ENCODE data around the gene OR10G4. TPM values are rescaled to one million over a fixed set of nuclear protein-coding genes. Genes with fewer than 3 reads are reported as not detected.
"Not testable (repeated sequence)": the region's sequence is repeated elsewhere in the genome, so short reads cannot be mapped to it uniquely, and the experiment has no call there.

Gene OR10G4
- total RNA-seq, 2 donors from 2014 or later = not detected

DNA sequence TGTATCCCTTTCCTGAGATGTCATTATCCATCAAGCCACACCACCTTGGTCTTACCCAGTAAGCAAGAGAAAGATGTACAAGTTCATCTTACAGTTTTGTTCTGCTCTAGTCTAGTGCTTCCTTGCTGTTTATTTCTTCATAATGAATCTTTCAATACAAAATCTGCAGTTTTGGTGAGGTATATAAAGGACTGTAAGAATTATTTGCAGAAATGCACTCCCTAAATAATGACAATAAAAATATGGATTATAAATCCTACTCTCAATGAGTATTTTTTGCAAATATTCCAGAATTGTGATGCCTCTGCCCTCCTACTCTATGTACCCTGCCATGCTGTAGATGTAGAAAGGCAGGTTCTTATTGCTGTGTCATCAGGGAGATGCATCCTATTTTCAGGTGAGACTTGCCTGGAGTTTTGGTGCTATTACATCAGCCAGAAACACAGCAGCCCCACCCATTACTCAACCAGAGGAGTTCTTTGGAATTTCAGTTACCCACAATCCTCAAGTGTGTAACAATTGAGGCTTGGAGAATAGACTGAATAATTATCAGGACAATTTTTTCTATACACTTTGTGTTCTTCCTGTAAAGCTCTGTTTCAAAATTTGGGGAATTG is 35.0 kb upstream of the OR10G4 start, which contains the start of gene OR10S1:
Gene OR10S1, minus strand, starts transcription at position 51 of the 617 bp plus-strand sequence. CDS start 117 bp downstream, outside the sequence.
- H3K36me3 ChIP-seq (ENCODE audit: control insufficient read depth, insufficient read depth, low read length) = no peaks in the 10 kb centered on the region
- H3K27ac Mint-ChIP-seq = no peak within 1 kb of the TSS
- no peaks in the 10 kb centered on the region for H3K36me3 Mint-ChIP-seq (ENCODE audit: low read depth)
- no peak within 1 kb of the TSS for H3K27ac ChIP-seq (ENCODE audit: low read depth, low read length)
- no peaks in the 10 kb centered on the region for H3K27me3 Mint-ChIP-seq (ENCODE audit: insufficient read depth)
- no peak within 1 kb of the TSS for H3K4me3 Mint-ChIP-seq
- H3K4me3 ChIP-seq (ENCODE audit: low read length) = no peak within 1 kb of the TSS
- peaks cover 15% of the 10 kb centered on the region for H3K9me3 Mint-ChIP-seq
- no peaks in the 10 kb centered on the region for H3K4me1 ChIP-seq (ENCODE audit: control insufficient read depth, insufficient read depth, low read length)
- DNase-seq = no peak
- no peak within 1 kb of the TSS for H3K9ac ChIP-seq (ENCODE audit: extremely low read depth, low read length, poor library complexity, severe bottlenecking)
- peaks cover 8% of the 10 kb centered on the region for H3K9me3 ChIP-seq (ENCODE audit: control insufficient read depth, low read length)
- no peaks in the 10 kb centered on the region for H3K27me3 ChIP-seq (ENCODE audit: control insufficient read depth, insufficient read depth, low read length, poor library complexity, severe bottlenecking)
- TF ChIP-seq, protein P1, sequence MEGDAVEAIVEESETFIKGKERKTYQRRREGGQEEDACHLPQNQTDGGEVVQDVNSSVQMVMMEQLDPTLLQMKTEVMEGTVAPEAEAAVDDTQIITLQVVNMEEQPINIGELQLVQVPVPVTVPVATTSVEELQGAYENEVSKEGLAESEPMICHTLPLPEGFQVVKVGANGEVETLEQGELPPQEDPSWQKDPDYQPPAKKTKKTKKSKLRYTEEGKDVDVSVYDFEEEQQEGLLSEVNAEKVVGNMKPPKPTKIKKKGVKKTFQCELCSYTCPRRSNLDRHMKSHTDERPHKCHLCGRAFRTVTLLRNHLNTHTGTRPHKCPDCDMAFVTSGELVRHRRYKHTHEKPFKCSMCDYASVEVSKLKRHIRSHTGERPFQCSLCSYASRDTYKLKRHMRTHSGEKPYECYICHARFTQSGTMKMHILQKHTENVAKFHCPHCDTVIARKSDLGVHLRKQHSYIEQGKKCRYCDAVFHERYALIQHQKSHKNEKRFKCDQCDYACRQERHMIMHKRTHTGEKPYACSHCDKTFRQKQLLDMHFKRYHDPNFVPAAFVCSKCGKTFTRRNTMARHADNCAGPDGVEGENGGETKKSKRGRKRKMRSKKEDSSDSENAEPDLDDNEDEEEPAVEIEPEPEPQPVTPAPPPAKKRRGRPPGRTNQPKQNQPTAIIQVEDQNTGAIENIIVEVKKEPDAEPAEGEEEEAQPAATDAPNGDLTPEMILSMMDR (conservative IDR thresholded peaks at IDR 0.05) = no peak
- H3K4me1 Mint-ChIP-seq = peaks cover 15% of the 10 kb centered on the region

DNA sequence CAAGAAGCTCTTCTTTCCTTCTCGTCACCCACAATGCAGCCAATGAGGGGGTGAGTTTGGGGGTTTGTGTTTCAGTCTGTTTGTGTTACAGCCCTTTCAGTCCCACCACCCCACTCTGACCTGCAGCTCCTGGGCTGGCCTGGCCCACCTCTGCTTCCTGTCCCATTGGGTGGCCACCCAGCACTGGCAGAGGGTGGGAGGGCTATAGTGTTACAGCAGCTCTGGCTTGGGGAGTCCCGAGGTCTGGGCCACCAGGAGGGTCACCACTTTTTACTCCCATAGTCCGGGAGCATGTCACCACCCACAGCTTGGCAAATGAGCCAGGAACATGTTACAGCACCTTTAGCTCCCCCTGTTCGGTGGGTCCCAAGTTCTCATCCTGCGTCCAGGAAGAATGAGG is 33.5 kb upstream of the OR10G4 start:
- TF ChIP-seq, protein P1 (conservative IDR thresholded peaks at IDR 0.05) = no peak
- no peaks in the 10 kb centered on the region for H3K27me3 Mint-ChIP-seq (ENCODE audit: insufficient read depth)
- no peak for DNase-seq
- Histone ChIP-seq H3K36me3 (ENCODE audit: control insufficient read depth, insufficient read depth, low read length) (no peaks in the 10 kb centered on the region), H3K4me3 (ENCODE audit: low read length) (no peak overlapping the region), H3K27ac (ENCODE audit: low read depth, low read length) (no peak overlapping the region), H3K9ac (ENCODE audit: extremely low read depth, low read length, poor library complexity, severe bottlenecking) (no peak overlapping the region), H3K9me3 (ENCODE audit: control insufficient read depth, low read length) (peaks cover 10% of the 10 kb centered on the region), H3K4me1 (ENCODE audit: control insufficient read depth, insufficient read depth, low read length) (no peaks in the 10 kb centered on the region), H3K27me3 (ENCODE audit: control insufficient read depth, insufficient read depth, low read length, poor library complexity, severe bottlenecking) (no peaks in the 10 kb centered on the region)
- H3K27ac Mint-ChIP-seq = no peak overlapping the region
- peaks cover 18% of the 10 kb centered on the region for H3K4me1 Mint-ChIP-seq
- no peak overlapping the region for H3K4me3 Mint-ChIP-seq
- H3K36me3 Mint-ChIP-seq (ENCODE audit: low read depth) = no peaks in the 10 kb centered on the region
- WGBS, 2 experiments (ENCODE audit: insufficient coverage in 1 of 2, insufficient read length in 1 of 2) = 76 to 95% methylated on average over 2 to 4 of the region's 5 CpGs
- H3K9me3 Mint-ChIP-seq = peaks cover 16% of the 10 kb centered on the region

DNA sequence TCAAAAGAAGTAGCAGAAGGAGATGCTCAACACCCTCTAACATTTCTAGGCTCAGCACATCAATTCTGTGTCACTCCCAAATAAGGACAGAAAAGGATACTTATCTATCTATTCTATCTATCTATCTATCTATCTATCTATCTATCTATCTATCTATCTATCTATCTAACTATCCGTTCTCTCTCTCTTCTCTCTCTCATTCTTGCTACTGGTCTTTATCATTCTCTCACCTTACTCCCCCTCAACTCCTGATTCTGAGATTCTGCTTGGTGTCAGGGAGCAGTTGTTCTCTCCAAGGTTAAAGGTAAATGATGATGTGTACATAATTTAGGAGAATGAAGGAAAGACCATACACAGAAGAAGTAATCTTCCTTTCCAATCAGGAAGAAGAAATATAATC is 17.7 kb upstream of the OR10G4 start, which contains the start of gene OR10G6:
Gene OR10G6, minus strand, starts transcription at position 43 of the 400 bp plus-strand sequence. Its CDS starts 0 bp downstream, at position 43.
- Mint-ChIP-seq H3K27ac (no peak within 1 kb of the TSS), H3K27me3 (ENCODE audit: insufficient read depth) (no peaks in the 10 kb centered on the region), H3K36me3 (ENCODE audit: low read depth) (no peaks in the 10 kb centered on the region), H3K4me3 (no peak within 1 kb of the TSS), H3K9me3 (no peaks in the 10 kb centered on the region), H3K4me1 (no peaks in the 10 kb centered on the region)
- 96 to 100% methylated on average over 1 of the region's 1 CpG for WGBS, 2 experiments (ENCODE audit: insufficient coverage in 1 of 2, insufficient read length in 1 of 2)
- Histone ChIP-seq H3K36me3 (ENCODE audit: control insufficient read depth, insufficient read depth, low read length) (no peaks in the 10 kb centered on the region), H3K9me3 (ENCODE audit: control insufficient read depth, low read length) (no peaks in the 10 kb centered on the region), H3K4me1 (ENCODE audit: control insufficient read depth, insufficient read depth, low read length) (no peaks in the 10 kb centered on the region), H3K27ac (ENCODE audit: low read depth, low read length) (no peak within 1 kb of the TSS), H3K9ac (ENCODE audit: extremely low read depth, low read length, poor library complexity, severe bottlenecking) (no peak within 1 kb of the TSS), H3K4me3 (ENCODE audit: low read length) (no peak within 1 kb of the TSS), H3K27me3 (ENCODE audit: control insufficient read depth, insufficient read depth, low read length, poor library complexity, severe bottlenecking) (no peaks in the 10 kb centered on the region)
- no peak for DNase-seq
- TF ChIP-seq, protein P1 (conservative IDR thresholded peaks at IDR 0.05) = no peak

DNA sequence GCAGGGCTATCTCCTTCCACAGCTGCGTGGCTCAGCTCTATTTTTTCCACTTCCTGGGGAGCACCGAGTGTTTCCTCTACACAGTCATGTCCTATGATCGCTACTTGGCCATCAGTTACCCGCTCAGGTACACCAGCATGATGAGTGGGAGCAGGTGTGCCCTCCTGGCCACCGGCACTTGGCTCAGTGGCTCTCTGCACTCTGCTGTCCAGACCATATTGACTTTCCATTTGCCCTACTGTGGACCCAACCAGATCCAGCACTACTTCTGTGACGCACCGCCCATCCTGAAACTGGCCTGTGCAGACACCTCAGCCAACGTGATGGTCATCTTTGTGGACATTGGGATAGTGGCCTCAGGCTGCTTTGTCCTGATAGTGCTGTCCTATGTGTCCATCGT is 3.0 kb downstream of the OR10G4 start:
- 97 to 100% methylated on average over 2 to 5 of the region's 9 CpGs for WGBS, 2 experiments (ENCODE audit: insufficient coverage in 1 of 2, insufficient read length in 1 of 2)
- H3K9me3 Mint-ChIP-seq; H3K27ac ChIP-seq (ENCODE audit: low read depth, low read length); H3K4me1 Mint-ChIP-seq; H3K9me3 ChIP-seq (ENCODE audit: control insufficient read depth, low read length); H3K4me3 Mint-ChIP-seq; H3K4me3 ChIP-seq (ENCODE audit: low read length); H3K27me3 ChIP-seq (ENCODE audit: control insufficient read depth, insufficient read depth, low read length, poor library complexity, severe bottlenecking); H3K36me3 Mint-ChIP-seq (ENCODE audit: low read depth); H3K27ac Mint-ChIP-seq; H3K36me3 ChIP-seq (ENCODE audit: control insufficient read depth, insufficient read depth, low read length); H3K9ac ChIP-seq (ENCODE audit: extremely low read depth, low read length, poor library complexity, severe bottlenecking); DNase-seq; H3K27me3 Mint-ChIP-seq (ENCODE audit: insufficient read depth); H3K4me1 ChIP-seq (ENCODE audit: control insufficient read depth, insufficient read depth, low read length): not testable (repeated sequence)

Data from endodermal cell (in vitro differentiated cells).